PC-9 (cell line): Measurements from ENCODE around the gene RAB39A.

ENCODE experiments used
- EZH2 ChIP-seq: fragments of 200-600 bp; sonication (generic); IDR thresholded peaks from 2 replicates; pipeline ENCODE4 v1.8.0; 2017; ENCODE audit warnings: antibody characterized with exemption, low read depth
- TF ChIP-seq, protein P1 (sequence below): fragments of 200-600 bp; sonication (generic); conservative IDR thresholded peaks from 2 replicates; pipeline ENCODE4 v1.6.1; 2017; ENCODE audit warnings: mixed run types, antibody characterized with exemption, mild to moderate bottlenecking, moderate library complexity

DNA sequence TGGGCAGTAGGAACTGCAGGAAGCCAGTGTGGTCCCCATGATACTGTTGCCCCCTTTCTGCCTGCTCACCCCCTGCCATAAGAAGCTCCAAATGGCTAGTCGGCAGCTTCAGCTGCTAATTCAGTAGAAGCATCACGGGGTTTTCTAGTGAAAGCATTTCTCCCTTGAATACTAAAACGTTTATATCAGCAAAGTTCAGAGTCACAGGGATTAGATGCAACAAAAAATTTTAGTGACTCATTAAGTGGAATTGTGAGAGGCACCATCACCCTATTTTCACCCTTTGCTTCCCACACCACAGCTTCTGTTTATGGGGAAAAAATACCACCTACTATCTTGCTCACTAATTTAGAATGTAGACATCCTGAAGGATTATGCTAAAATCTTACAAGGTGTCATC lies 25.2 kb downstream of the RAB39A start:
- TF ChIP-seq, protein P1, sequence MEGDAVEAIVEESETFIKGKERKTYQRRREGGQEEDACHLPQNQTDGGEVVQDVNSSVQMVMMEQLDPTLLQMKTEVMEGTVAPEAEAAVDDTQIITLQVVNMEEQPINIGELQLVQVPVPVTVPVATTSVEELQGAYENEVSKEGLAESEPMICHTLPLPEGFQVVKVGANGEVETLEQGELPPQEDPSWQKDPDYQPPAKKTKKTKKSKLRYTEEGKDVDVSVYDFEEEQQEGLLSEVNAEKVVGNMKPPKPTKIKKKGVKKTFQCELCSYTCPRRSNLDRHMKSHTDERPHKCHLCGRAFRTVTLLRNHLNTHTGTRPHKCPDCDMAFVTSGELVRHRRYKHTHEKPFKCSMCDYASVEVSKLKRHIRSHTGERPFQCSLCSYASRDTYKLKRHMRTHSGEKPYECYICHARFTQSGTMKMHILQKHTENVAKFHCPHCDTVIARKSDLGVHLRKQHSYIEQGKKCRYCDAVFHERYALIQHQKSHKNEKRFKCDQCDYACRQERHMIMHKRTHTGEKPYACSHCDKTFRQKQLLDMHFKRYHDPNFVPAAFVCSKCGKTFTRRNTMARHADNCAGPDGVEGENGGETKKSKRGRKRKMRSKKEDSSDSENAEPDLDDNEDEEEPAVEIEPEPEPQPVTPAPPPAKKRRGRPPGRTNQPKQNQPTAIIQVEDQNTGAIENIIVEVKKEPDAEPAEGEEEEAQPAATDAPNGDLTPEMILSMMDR, result no peak
- no peak for TF ChIP-seq EZH2
